Psoas muscle (tissue), 8 donors: ENCODE results near the gene ELP5. TPM values are rescaled to one million over a fixed set of nuclear protein-coding genes. Genes with fewer than 3 reads are reported as not detected.

Source experiments
- ATAC-seq, 4 donors: fragments of 200-7000 bp; cut with Tn5 transposase; one replicate each; pipeline ENCODE4 v1.9.1; 2020; ENCODE audit warnings: moderate library complexity in 3 of 4, mild to moderate bottlenecking in 2 of 4
- DNase-seq, 2 donors: peaks; one replicate each; pipeline ENCODE4 v3.0.0-alpha.2; 2020
- H3K27ac ChIP-seq: fragments of 200-600 bp; one replicate; pipeline ENCODE4 v1.8.0; 2022
- H3K27me3 ChIP-seq, 3 donors: fragments of 200-600 bp in 1 of 3; one replicate each; pipeline versions ENCODE4 v1.6.1 to v1.8.0; 2013 to 2022; ENCODE audit warnings: low read length in 2 of 3, mild to moderate bottlenecking in 2 of 3, moderate library complexity in 1 of 3; ENCODE audit not compliant: insufficient read depth in 3 of 3
- H3K36me3 ChIP-seq, 2 donors: fragments of 200-600 bp in 1 of 2; one replicate each; pipeline versions ENCODE4 v1.6.1 to v1.8.0; 2013 to 2022; ENCODE audit warnings: low read depth in 1 of 2, mild to moderate bottlenecking in 1 of 2, moderate library complexity in 1 of 2; ENCODE audit not compliant: insufficient read depth in 1 of 2
- H3K4me1 ChIP-seq: fragments of 200-600 bp; one replicate; pipeline ENCODE4 v1.8.0; 2022
- H3K4me3 ChIP-seq: fragments of 200-600 bp; one replicate; pipeline ENCODE4 v1.8.0; 2022; ENCODE audit warnings: mild to moderate bottlenecking
- H3K9me3 ChIP-seq: fragments of 200-600 bp; one replicate; pipeline ENCODE4 v1.8.0; 2022
- WGBS, 3 donors: extraction: QIAGEN DNeasy Blood & Tissue Kit; methylation state at CpG; one replicate each; pipeline versions ENCODE4 v1.1.6 to v1.1.7; 2013; 5-methylcytosine and 5-hydroxymethylcytosine counted together
- intact Hi-C, 2 donors: fragments of 100-400 bp; cut with DNase I; formaldehyde crosslinking; loops; one replicate each; pipeline versions ENCODE4 v1.11.0 to v1.14.2; 2022
- polyA plus RNA-seq, 3 donors: library from polyadenylated mRNA; stranded (reverse); fragments of 200-250 nt; gene quantifications; one replicate each; pipeline ENCODE4 v1.2.3, GENCODE V29; 2013
- total RNA-seq, 4 donors: library from RNA; stranded (reverse); fragmentation: NEBNext Ultra II Directional in 2 of 4; extraction: Animal tissue kit (Norgen Biotek cat#: 25700) in 2 of 4; gene quantifications; one replicate each; pipeline versions ENCODE4 v1.2.1 to v1.2.4, GENCODE V29; 2021 to 2023
- TF ChIP-seq, protein P1 (sequence below): fragments of 200-600 bp; IDR thresholded peaks from one replicate; pipeline ENCODE4 v1.8.0; 2022; ENCODE audit warnings: antibody characterized with exemption
- donor health status: healthy with polysubstance abuse.
- donor health status: DM: no; HTN: no; CAD: no; lungs with moderate emphysema.
- donor health status: Bipolar disorder and iron deficiency.
- donor health status: healthy.
- donor health status: DM: yes; HTN: yes; CAD: no.
- donor health status: DM: no; HTN: no; CAD: no.
- donor health status: DM: no; HTN: no; CAD: no.
- donor health status: DM: yes; HTN: yes; CAD: no.

ELP5 gene
- total and polyA plus RNA-seq, 7 donors, result 50.4 to 104 (median 81.0) TPM

GRCh38 chr17:7237761-7238419, 14.1 kb upstream of the ELP5 start:
- H3K9me3 ChIP-seq, result no peaks in the 10 kb centered on the region
- peak overlapping the region; percentile 96 for H3K4me3 ChIP-seq
- 0 to 1% (median 1%) methylated on average over 37 to 69 of the region's 73 CpGs for WGBS, 3 donors
- H3K4me1 ChIP-seq, result peaks cover 35% of the 10 kb centered on the region
- ATAC-seq (peak in 3 of 4 donors; percentile 2 to 13 (median 10)), DNase-seq (peak; percentile 86 to 89)
- intact Hi-C loops, result loop anchor here in 1 of 2 donors (2.0 to 10.0 kb wide), 2 partner anchors 17 to 347 kb away; partner anchors contain the start of gene MPDU1
- no peaks in the 10 kb centered on the region for H3K27me3 ChIP-seq
- TF ChIP-seq, protein P1, sequence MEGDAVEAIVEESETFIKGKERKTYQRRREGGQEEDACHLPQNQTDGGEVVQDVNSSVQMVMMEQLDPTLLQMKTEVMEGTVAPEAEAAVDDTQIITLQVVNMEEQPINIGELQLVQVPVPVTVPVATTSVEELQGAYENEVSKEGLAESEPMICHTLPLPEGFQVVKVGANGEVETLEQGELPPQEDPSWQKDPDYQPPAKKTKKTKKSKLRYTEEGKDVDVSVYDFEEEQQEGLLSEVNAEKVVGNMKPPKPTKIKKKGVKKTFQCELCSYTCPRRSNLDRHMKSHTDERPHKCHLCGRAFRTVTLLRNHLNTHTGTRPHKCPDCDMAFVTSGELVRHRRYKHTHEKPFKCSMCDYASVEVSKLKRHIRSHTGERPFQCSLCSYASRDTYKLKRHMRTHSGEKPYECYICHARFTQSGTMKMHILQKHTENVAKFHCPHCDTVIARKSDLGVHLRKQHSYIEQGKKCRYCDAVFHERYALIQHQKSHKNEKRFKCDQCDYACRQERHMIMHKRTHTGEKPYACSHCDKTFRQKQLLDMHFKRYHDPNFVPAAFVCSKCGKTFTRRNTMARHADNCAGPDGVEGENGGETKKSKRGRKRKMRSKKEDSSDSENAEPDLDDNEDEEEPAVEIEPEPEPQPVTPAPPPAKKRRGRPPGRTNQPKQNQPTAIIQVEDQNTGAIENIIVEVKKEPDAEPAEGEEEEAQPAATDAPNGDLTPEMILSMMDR, result no peak
- peak overlapping the region; percentile 96 for H3K27ac ChIP-seq
- H3K36me3 ChIP-seq, result peaks cover 7 to 34% of the 10 kb centered on the region in 2 donors

DNA sequence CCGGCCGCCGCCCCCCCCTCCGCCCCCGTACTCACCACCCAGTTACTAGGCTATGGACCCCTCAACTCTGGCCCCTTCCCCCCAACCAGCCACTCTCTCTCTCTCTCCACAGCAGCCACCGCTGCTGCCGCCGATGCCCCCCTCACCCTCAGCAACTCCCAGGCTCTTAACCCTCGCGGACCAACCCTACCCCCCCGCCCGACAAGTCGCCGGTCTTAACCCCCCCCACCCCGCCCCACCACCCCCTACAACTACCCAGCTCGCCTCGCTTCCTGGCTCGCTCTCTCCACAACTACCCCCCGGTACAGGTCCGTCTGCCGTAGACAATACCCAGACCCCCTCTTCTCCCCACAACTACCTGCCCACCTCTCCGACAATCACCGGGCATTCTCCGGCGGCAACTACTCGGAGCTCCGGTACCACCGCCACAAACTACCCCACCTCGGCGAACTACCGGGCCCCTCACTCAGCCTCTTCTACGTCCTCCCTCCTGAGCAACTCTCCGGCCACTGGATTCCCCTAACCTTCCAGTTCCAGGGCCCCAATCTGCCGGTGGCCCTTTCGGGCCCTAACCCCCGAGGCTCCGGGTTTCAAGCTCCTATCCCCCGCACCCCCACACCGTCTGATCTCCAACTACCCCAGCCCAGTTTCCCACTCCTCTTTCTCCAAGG, 13.5 kb upstream of the ELP5 start:
- H3K36me3 ChIP-seq, result peaks cover 7 to 37% of the 10 kb centered on the region in 2 donors
- H3K27ac ChIP-seq, result peak overlapping the region; percentile 96
- H3K4me3 ChIP-seq, result peak overlapping the region; percentile 96
- WGBS, 3 donors, result 0 to 1% (median 1%) methylated on average over 32 to 37 of the region's 39 CpGs
- intact Hi-C loops, result loop anchor here in 1 of 2 donors (10.0 kb wide), 1 partner anchor 346 kb away; the partner anchor contains the start of gene MPDU1
- peaks cover 32% of the 10 kb centered on the region for H3K4me1 ChIP-seq
- no peaks in the 10 kb centered on the region for H3K27me3 ChIP-seq
- no peaks in the 10 kb centered on the region for H3K9me3 ChIP-seq
- TF ChIP-seq, protein P1, result no peak
- ATAC-seq (no peak), DNase-seq (peak in 1 of 2 donors; percentile 61)

- peak; percentile 73 to 79 (median 76) for ATAC-seq
- intact Hi-C loops, result loop anchor here (10.0 kb wide), 3 partner anchors 325 to 905 kb away; partner anchors contain the start of genes MPDU1 (in 1 of the 2) and SENP3 (in 1 of the 2)
Observed at GRCh38 chr17:7239091-7240027, 12.7 kb upstream of the ELP5 start, which contains the start of gene PHF23. Gene PHF23, minus strand, starts transcription at chr17:7239457. Its CDS starts 178 bp downstream, at chr17:7239279.

GRCh38 chr17:7240375-7240774, 11.6 kb upstream of the ELP5 start:
- WGBS, 3 donors, result 66 to 74% (median 68%) methylated on average over 4 of the region's 4 CpGs
- no peaks in the 10 kb centered on the region for H3K9me3 ChIP-seq
- DNase-seq (no peak), ATAC-seq (no peak)
- TF ChIP-seq, protein P1, result no peak
- intact Hi-C loops, result loop anchor here (10.0 kb wide), 2 partner anchors 324 to 904 kb away; partner anchors contain the start of gene SENP3 (in 1 of the 2)
- H3K27ac ChIP-seq, result peak overlapping the region; percentile 87
- peaks cover 7 to 50% of the 10 kb centered on the region in 2 donors for H3K36me3 ChIP-seq
- H3K4me3 ChIP-seq, result peak overlapping the region; percentile 96
- H3K4me1 ChIP-seq, result peaks cover 26% of the 10 kb centered on the region
- H3K27me3 ChIP-seq, result no peaks in the 10 kb centered on the region

More at GRCh38 chr17:7239091-7240027, 12.7 kb upstream of the ELP5 start, which contains the start of gene PHF23:
- Histone ChIP-seq H3K4me1 (peaks cover 33% of the 10 kb centered on the region), H3K36me3 (peaks cover 7 to 45% of the 10 kb centered on the region in 2 donors), H3K27ac (peak within 1 kb of the TSS; percentile 96), H3K4me3 (peak within 1 kb of the TSS; percentile 96), H3K9me3 (no peaks in the 10 kb centered on the region), H3K27me3 (no peaks in the 10 kb centered on the region)
- 0 to 2% (median 1%) methylated on average over 59 to 72 of the region's 72 CpGs for WGBS, 3 donors
- TF ChIP-seq, protein P1, result no peak
- peak; percentile 99 to 100 for DNase-seq
